Psoas muscle (tissue), 8 donors: ENCODE measurements around the gene SMARCB1. TPM values are rescaled to one million over a fixed set of nuclear protein-coding genes. Genes with fewer than 3 reads are reported as not detected.
"Not testable (repeated sequence)": the region's sequence is repeated elsewhere in the genome, so short reads cannot be mapped to it uniquely, and the experiment has no call there.

Experiments
- ATAC-seq, 4 donors: fragments of 200-7000 bp; cut with Tn5 transposase; one replicate each; pipeline ENCODE4 v1.9.1; 2020; ENCODE audit warnings: moderate library complexity in 3 of 4, mild to moderate bottlenecking in 2 of 4
- DNase-seq, 2 donors: peaks; one replicate each; pipeline ENCODE4 v3.0.0-alpha.2; 2020
- H3K27ac ChIP-seq: fragments of 200-600 bp; one replicate; pipeline ENCODE4 v1.8.0; 2022
- H3K27me3 ChIP-seq, 3 donors: fragments of 200-600 bp in 1 of 3; one replicate each; pipeline versions ENCODE4 v1.6.1 to v1.8.0; 2013 to 2022; ENCODE audit warnings: low read length in 2 of 3, mild to moderate bottlenecking in 2 of 3, moderate library complexity in 1 of 3; ENCODE audit not compliant: insufficient read depth in 3 of 3
- H3K36me3 ChIP-seq, 2 donors: fragments of 200-600 bp in 1 of 2; one replicate each; pipeline versions ENCODE4 v1.6.1 to v1.8.0; 2013 to 2022; ENCODE audit warnings: low read depth in 1 of 2, mild to moderate bottlenecking in 1 of 2, moderate library complexity in 1 of 2; ENCODE audit not compliant: insufficient read depth in 1 of 2
- H3K4me1 ChIP-seq: fragments of 200-600 bp; one replicate; pipeline ENCODE4 v1.8.0; 2022
- H3K4me3 ChIP-seq: fragments of 200-600 bp; one replicate; pipeline ENCODE4 v1.8.0; 2022; ENCODE audit warnings: mild to moderate bottlenecking
- H3K9me3 ChIP-seq: fragments of 200-600 bp; one replicate; pipeline ENCODE4 v1.8.0; 2022
- CTCF ChIP-seq: fragments of 200-600 bp; IDR thresholded peaks from one replicate; pipeline ENCODE4 v1.8.0; 2022; ENCODE audit warnings: antibody characterized with exemption
- WGBS, 3 donors: extraction: QIAGEN DNeasy Blood & Tissue Kit; methylation state at CpG; one replicate each; pipeline versions ENCODE4 v1.1.6 to v1.1.7; 2013; 5-methylcytosine and 5-hydroxymethylcytosine counted together
- intact Hi-C, 2 donors: fragments of 100-400 bp; cut with DNase I; formaldehyde crosslinking; loops; one replicate each; pipeline versions ENCODE4 v1.11.0 to v1.14.2; 2022
- polyA plus RNA-seq, 3 donors: library from polyadenylated mRNA; stranded (reverse); fragments of 200-250 nt; gene quantifications; one replicate each; pipeline ENCODE4 v1.2.3, GENCODE V29; 2013
- total RNA-seq, 4 donors: library from RNA; stranded (reverse); fragmentation: NEBNext Ultra II Directional in 2 of 4; extraction: Animal tissue kit (Norgen Biotek cat#: 25700) in 2 of 4; gene quantifications; one replicate each; pipeline versions ENCODE4 v1.2.1 to v1.2.4, GENCODE V29; 2021 to 2023
- donor health status: healthy with polysubstance abuse.
- donor health status: DM: no; HTN: no; CAD: no; lungs with moderate emphysema.
- donor health status: Bipolar disorder and iron deficiency.
- donor health status: healthy.
- donor health status: DM: yes; HTN: yes; CAD: no.
- donor health status: DM: no; HTN: no; CAD: no.
- donor health status: DM: no; HTN: no; CAD: no.
- donor health status: DM: yes; HTN: yes; CAD: no.

The SMARCB1 gene
- total and polyA plus RNA-seq, 7 donors, result 20.7 to 76.6 (median 38.4) TPM

- ATAC-seq (peak; percentile 50 to 63 (median 56)), DNase-seq (peak; percentile 55 to 73)
- H3K4me1 ChIP-seq, result peaks cover 14% of the 10 kb centered on the region
- WGBS, 3 donors, result 3 to 4% (median 3%) methylated on average over 50 to 58 of the region's 58 CpGs
- no peaks in the 10 kb centered on the region for H3K27me3 ChIP-seq
- no peaks in the 10 kb centered on the region for H3K9me3 ChIP-seq
- TF ChIP-seq CTCF, result no peak
- no peaks in the 10 kb centered on the region for H3K36me3 ChIP-seq
- intact Hi-C loops, result no loop called here
- H3K27ac ChIP-seq, result peak overlapping the region; percentile 78
- H3K4me3 ChIP-seq, result peak overlapping the region; percentile 67
These were observed 70.2 kb downstream of the SMARCB1 start for GRCh38 chr22:23856721-23857605.

- DNase-seq (peak; percentile 98 to 100), ATAC-seq (peak; percentile 96)
- Histone ChIP-seq H3K4me1 (peaks cover 14% of the 10 kb centered on the region), H3K9me3 (no peaks in the 10 kb centered on the region), H3K36me3 (no peaks in the 10 kb centered on the region), H3K27me3 (no peaks in the 10 kb centered on the region), H3K27ac (peak within 1 kb of the TSS; percentile 78), H3K4me3 (peak within 1 kb of the TSS; percentile 67)
- intact Hi-C loops, result no loop called here
- 2 to 3% (median 2%) methylated on average over 53 to 60 of the region's 60 CpGs for WGBS, 3 donors
- no peak for TF ChIP-seq CTCF
These were observed 71.1 kb downstream of the SMARCB1 start, which contains the start of gene SLC2A11 for GRCh38 chr22:23857606-23858483. Gene SLC2A11 (plus strand): TSS chr22:23857875. CDS start chr22:23858000, 125 bp downstream.

- Histone ChIP-seq H3K27ac (peak overlapping the region; percentile 78), H3K9me3 (no peaks in the 10 kb centered on the region), H3K4me1 (peaks cover 14% of the 10 kb centered on the region), H3K27me3 (no peaks in the 10 kb centered on the region), H3K36me3 (no peaks in the 10 kb centered on the region), H3K4me3 (peak overlapping the region; percentile 67)
- intact Hi-C loops, result no loop called here
- no peak for TF ChIP-seq CTCF
- WGBS, 3 donors, result 62 to 74% (median 63%) methylated on average over 7 of the region's 7 CpGs
- ATAC-seq (no peak), DNase-seq (no peak)
These were observed 71.7 kb downstream of the SMARCB1 start for GRCh38 chr22:23858484-23858815.

GRCh38 chr22:23859201-23859600, 72.4 kb downstream of the SMARCB1 start:
- no peak overlapping the region for H3K27ac ChIP-seq
- TF ChIP-seq CTCF, result no peak
- peaks cover 0 to 5% of the 10 kb centered on the region in 2 donors for H3K36me3 ChIP-seq
- no peaks in the 10 kb centered on the region for H3K27me3 ChIP-seq
- intact Hi-C loops, result no loop called here
- H3K4me1 ChIP-seq, result peaks cover 14% of the 10 kb centered on the region
- no peaks in the 10 kb centered on the region for H3K9me3 ChIP-seq
- DNase-seq, result no peak
- no peak overlapping the region for H3K4me3 ChIP-seq
- no peak for ATAC-seq
- WGBS, 3 donors, result 94 to 95% (median 95%) methylated on average over 4 of the region's 4 CpGs

- not testable (repeated sequence) for H3K36me3 ChIP-seq, H3K27ac ChIP-seq, DNase-seq, H3K27me3 ChIP-seq, ATAC-seq, H3K4me3 ChIP-seq, H3K9me3 ChIP-seq
- intact Hi-C loops, result loop anchor here in 1 of 2 donors (5.0 kb wide), 1 partner anchor 97 kb away; no protein-coding TSS in a partner anchor
- peaks cover 18% of the 10 kb centered on the region for H3K4me1 ChIP-seq
- 88 to 98% (median 98%) methylated on average over 8 of the region's 8 CpGs for WGBS, 3 donors
These were observed 73.4 kb downstream of the SMARCB1 start for GRCh38 chr22:23860187-23860586.
